ENCODE measurements around the gene AMIGO3.

The AMIGO3 gene

GRCh38 chr3:49732597-49732996 is 13.1 kb upstream of the AMIGO3 start:
- Histone ChIP-seq H3K4me1 (ENCODE audit: control insufficient read depth in 1 of 2, insufficient read depth in 2 of 2, low read length in 2 of 2) (no peaks in the 10 kb centered on the region), H3K4me3 (ENCODE audit: low read depth, low read length) (no peak overlapping the region), H3K14ac (ENCODE audit: low read length) (no peak overlapping the region), H3K4ac (ENCODE audit: low read depth, low read length) (no peak overlapping the region), H2BK120ac (ENCODE audit: insufficient read depth, low read length, poor library complexity) (no peak overlapping the region), H4K8ac (ENCODE audit: low read depth, low read length) (no peak overlapping the region), H3K79me2 (ENCODE audit: control insufficient read depth, insufficient read depth, low read length, poor library complexity) (no peaks in the 10 kb centered on the region), H2BK12ac (ENCODE audit: low read length) (no peak overlapping the region), H4K12ac (ENCODE audit: low read depth, low read length) (no peak overlapping the region), H3K9me3 (ENCODE audit: insufficient read depth, low read depth, low read length) (no peaks in the 10 kb centered on the region), H3K18ac (ENCODE audit: low read length) (no peak overlapping the region), H3K36me3 (ENCODE audit: control insufficient read depth in 1 of 2, insufficient read depth in 2 of 2, low read length in 2 of 2) (peaks cover 29 to 43% of the 10 kb centered on the region in 2 experiments), H3K27me3 (ENCODE audit: insufficient read depth, low read length) (no peaks in the 10 kb centered on the region), H3K9ac (ENCODE audit: low read length) (no peak overlapping the region), H3K27ac (ENCODE audit: low read depth, low read length) (no peak overlapping the region), H2BK5ac (ENCODE audit: low read depth, low read length, poor library complexity) (no peak overlapping the region), H2AFZ (ENCODE audit: insufficient read depth, low read length, poor library complexity) (no peak overlapping the region), H3K23ac (ENCODE audit: low read length) (no peak overlapping the region), H2AK5ac (ENCODE audit: low read length) (no peak overlapping the region), H4K91ac (ENCODE audit: low read depth, low read length) (no peak overlapping the region), H3K4me2 (ENCODE audit: low read length) (no peak overlapping the region), H3K79me1 (ENCODE audit: low read length) (no peaks in the 10 kb centered on the region)
- DNase-seq: no peak
- WGBS (ENCODE audit: extremely low coverage, insufficient coverage, insufficient read length): no CpG with 5 or more reads among the region's 11 CpGs

GRCh38 chr3:49729966-49730609 is 10.6 kb upstream of the AMIGO3 start:
- Histone ChIP-seq H2BK5ac (ENCODE audit: low read depth, low read length, poor library complexity) (no peak overlapping the region), H4K91ac (ENCODE audit: low read depth, low read length) (no peak overlapping the region), H4K12ac (ENCODE audit: low read depth, low read length) (no peak overlapping the region), H2BK12ac (ENCODE audit: low read length) (no peak overlapping the region), H2BK120ac (ENCODE audit: insufficient read depth, low read length, poor library complexity) (no peak overlapping the region), H3K79me2 (ENCODE audit: control insufficient read depth, insufficient read depth, low read length, poor library complexity) (no peaks in the 10 kb centered on the region), H3K18ac (ENCODE audit: low read length) (no peak overlapping the region), H2AK5ac (ENCODE audit: low read length) (no peak overlapping the region), H3K4ac (ENCODE audit: low read depth, low read length) (no peak overlapping the region), H3K36me3 (ENCODE audit: control insufficient read depth in 1 of 2, insufficient read depth in 2 of 2, low read length in 2 of 2) (peaks cover 47 to 58% of the 10 kb centered on the region in 2 experiments), H3K9me3 (ENCODE audit: insufficient read depth, low read depth, low read length) (no peaks in the 10 kb centered on the region), H3K27ac (ENCODE audit: low read depth, low read length) (no peak overlapping the region), H3K9ac (ENCODE audit: low read length) (no peak overlapping the region), H3K14ac (ENCODE audit: low read length) (no peak overlapping the region), H3K4me1 (ENCODE audit: control insufficient read depth in 1 of 2, insufficient read depth in 2 of 2, low read length in 2 of 2) (no peaks in the 10 kb centered on the region), H3K79me1 (ENCODE audit: low read length) (no peaks in the 10 kb centered on the region), H4K8ac (ENCODE audit: low read depth, low read length) (no peak overlapping the region), H3K23ac (ENCODE audit: low read length) (no peak overlapping the region), H3K4me3 (ENCODE audit: low read depth, low read length) (no peak overlapping the region), H3K4me2 (ENCODE audit: low read length) (no peak overlapping the region), H3K27me3 (ENCODE audit: insufficient read depth, low read length) (no peaks in the 10 kb centered on the region), H2AFZ (ENCODE audit: insufficient read depth, low read length, poor library complexity) (no peak overlapping the region)
- WGBS (ENCODE audit: extremely low coverage, insufficient coverage, insufficient read length): no CpG with 5 or more reads among the region's 4 CpGs
- DNase-seq: no peak

- no peak overlapping the region for H2BK5ac ChIP-seq (ENCODE audit: low read depth, low read length, poor library complexity)
- H4K8ac ChIP-seq (ENCODE audit: low read depth, low read length): no peak overlapping the region
- H3K23ac ChIP-seq (ENCODE audit: low read length): no peak overlapping the region
- no peaks in the 10 kb centered on the region for H3K27me3 ChIP-seq (ENCODE audit: insufficient read depth, low read length)
- no peak overlapping the region for H2AK5ac ChIP-seq (ENCODE audit: low read length)
- H3K4me2 ChIP-seq (ENCODE audit: low read length): no peak overlapping the region
- no peak for DNase-seq
- no peak overlapping the region for H2AFZ ChIP-seq (ENCODE audit: insufficient read depth, low read length, poor library complexity)
- no peak overlapping the region for H2BK120ac ChIP-seq (ENCODE audit: insufficient read depth, low read length, poor library complexity)
- no peak overlapping the region for H3K18ac ChIP-seq (ENCODE audit: low read length)
- H3K4me3 ChIP-seq (ENCODE audit: low read depth, low read length): no peak overlapping the region
- H3K4ac ChIP-seq (ENCODE audit: low read depth, low read length): no peak overlapping the region
- no peak overlapping the region for H4K91ac ChIP-seq (ENCODE audit: low read depth, low read length)
- H3K4me1 ChIP-seq (ENCODE audit: control insufficient read depth in 1 of 2, insufficient read depth in 2 of 2, low read length in 2 of 2): peaks cover 4 to 9% of the 10 kb centered on the region in 2 experiments
- peaks cover 9% of the 10 kb centered on the region for H3K79me2 ChIP-seq (ENCODE audit: control insufficient read depth, insufficient read depth, low read length, poor library complexity)
- no peaks in the 10 kb centered on the region for H3K9me3 ChIP-seq (ENCODE audit: insufficient read depth, low read depth, low read length)
- H4K12ac ChIP-seq (ENCODE audit: low read depth, low read length): no peak overlapping the region
- no peak overlapping the region for H3K9ac ChIP-seq (ENCODE audit: low read length)
- H3K36me3 ChIP-seq (ENCODE audit: control insufficient read depth in 1 of 2, insufficient read depth in 2 of 2, low read length in 2 of 2): peaks cover 41 to 47% of the 10 kb centered on the region in 2 experiments
- H3K79me1 ChIP-seq (ENCODE audit: low read length): peaks cover 9% of the 10 kb centered on the region
- WGBS (ENCODE audit: extremely low coverage, insufficient coverage, insufficient read length): no CpG with 5 or more reads among the region's 15 CpGs
- no peak overlapping the region for H3K27ac ChIP-seq (ENCODE audit: low read depth, low read length)
- no peak overlapping the region for H2BK12ac ChIP-seq (ENCODE audit: low read length)
- H3K14ac ChIP-seq (ENCODE audit: low read length): no peak overlapping the region
Measured at GRCh38 chr3:49727924-49728361, 8.5 kb upstream of the AMIGO3 start.

- H3K36me3 ChIP-seq (ENCODE audit: control insufficient read depth in 1 of 2, insufficient read depth in 2 of 2, low read length in 2 of 2): peaks cover 41 to 47% of the 10 kb centered on the region in 2 experiments
- no peak overlapping the region for H2AFZ ChIP-seq (ENCODE audit: insufficient read depth, low read length, poor library complexity)
- no peak overlapping the region for H3K9ac ChIP-seq (ENCODE audit: low read length)
- H3K27ac ChIP-seq (ENCODE audit: low read depth, low read length): no peak overlapping the region
- H2BK5ac ChIP-seq (ENCODE audit: low read depth, low read length, poor library complexity): no peak overlapping the region
- H3K18ac ChIP-seq (ENCODE audit: low read length): no peak overlapping the region
- H3K79me2 ChIP-seq (ENCODE audit: control insufficient read depth, insufficient read depth, low read length, poor library complexity): peaks cover 9% of the 10 kb centered on the region
- no peak overlapping the region for H3K23ac ChIP-seq (ENCODE audit: low read length)
- H3K4ac ChIP-seq (ENCODE audit: low read depth, low read length): no peak overlapping the region
- no peak overlapping the region for H3K4me2 ChIP-seq (ENCODE audit: low read length)
- peaks cover 9% of the 10 kb centered on the region for H3K79me1 ChIP-seq (ENCODE audit: low read length)
- WGBS (ENCODE audit: extremely low coverage, insufficient coverage, insufficient read length): no CpG with 5 or more reads among the region's 19 CpGs
- no peak overlapping the region for H4K12ac ChIP-seq (ENCODE audit: low read depth, low read length)
- H3K27me3 ChIP-seq (ENCODE audit: insufficient read depth, low read length): no peaks in the 10 kb centered on the region
- H3K4me1 ChIP-seq (ENCODE audit: control insufficient read depth in 1 of 2, insufficient read depth in 2 of 2, low read length in 2 of 2): peaks cover 8 to 12% of the 10 kb centered on the region in 2 experiments
- no peak for DNase-seq
- H3K9me3 ChIP-seq (ENCODE audit: insufficient read depth, low read depth, low read length): peaks cover 2% of the 10 kb centered on the region
- H3K14ac ChIP-seq (ENCODE audit: low read length): no peak overlapping the region
- no peak overlapping the region for H2BK12ac ChIP-seq (ENCODE audit: low read length)
- H4K91ac ChIP-seq (ENCODE audit: low read depth, low read length): no peak overlapping the region
- no peak overlapping the region for H3K4me3 ChIP-seq (ENCODE audit: low read depth, low read length)
- H2AK5ac ChIP-seq (ENCODE audit: low read length): no peak overlapping the region
- no peak overlapping the region for H2BK120ac ChIP-seq (ENCODE audit: insufficient read depth, low read length, poor library complexity)
- no peak overlapping the region for H4K8ac ChIP-seq (ENCODE audit: low read depth, low read length)
Measured at GRCh38 chr3:49727154-49727923, 7.9 kb upstream of the AMIGO3 start.
